Neutrophil (primary cell): ENCODE results near the gene FGF12.

ENCODE experiments used
- H3K27ac ChIP-seq: fragments of 200-600 bp; sonication (generic); 2 replicates; pipeline ENCODE4 v1.5.1; 2016; ENCODE audit warnings: mild to moderate bottlenecking, moderate library complexity
- H3K27me3 ChIP-seq: fragments of 200-600 bp; sonication (generic); 2 replicates; pipeline ENCODE4 v1.6.0; 2016; ENCODE audit warnings: mild to moderate bottlenecking
- H3K36me3 ChIP-seq: fragments of 200-600 bp; sonication (generic); 2 replicates; pipeline ENCODE4 v1.5.1; 2017
- H3K4me1 ChIP-seq, 2 experiments: fragments of 200-600 bp in 1 of 2; sonication (generic) in 1 of 2; 1 replicate in 1 of 2; 2 replicates in 1 of 2; pipeline versions ENCODE4 v1.5.1 to v1.6.1; 2013 to 2016; ENCODE audit warnings: low read depth in 1 of 2, low read length in 1 of 2, mild to moderate bottlenecking in 1 of 2, moderate library complexity in 1 of 2; ENCODE audit not compliant: control insufficient read depth in 1 of 2, insufficient read depth in 1 of 2
- H3K4me3 ChIP-seq, 2 experiments: fragments of 200-600 bp in 1 of 2; sonication (generic) in 1 of 2; 1 replicate in 1 of 2; 2 replicates in 1 of 2; pipeline ENCODE4 v1.5.1; 2013 to 2016; ENCODE audit warnings: low read depth in 1 of 2, low read length in 1 of 2, mild to moderate bottlenecking in 1 of 2, moderate library complexity in 1 of 2
- H3K9me3 ChIP-seq: fragments of 200-600 bp; sonication (generic); 2 replicates; pipeline ENCODE4 v1.5.1; 2016
- CTCF ChIP-seq: fragments of 200-600 bp; sonication (generic); IDR thresholded peaks from 2 replicates; pipeline ENCODE4 v1.5.1; 2016; ENCODE audit warnings: antibody characterized with exemption

The FGF12 gene

GRCh38 chr3:192639987-192640386, 87.4 kb downstream of the FGF12 start:
- Histone ChIP-seq H3K36me3 (no peaks in the 10 kb centered on the region), H3K4me1 (no peaks in the 10 kb centered on the region), H3K27ac (no peak overlapping the region), H3K27me3 (no peaks in the 10 kb centered on the region), H3K9me3 (no peaks in the 10 kb centered on the region), H3K4me3 (no peak overlapping the region)
- TF ChIP-seq CTCF, result no peak

DNA sequence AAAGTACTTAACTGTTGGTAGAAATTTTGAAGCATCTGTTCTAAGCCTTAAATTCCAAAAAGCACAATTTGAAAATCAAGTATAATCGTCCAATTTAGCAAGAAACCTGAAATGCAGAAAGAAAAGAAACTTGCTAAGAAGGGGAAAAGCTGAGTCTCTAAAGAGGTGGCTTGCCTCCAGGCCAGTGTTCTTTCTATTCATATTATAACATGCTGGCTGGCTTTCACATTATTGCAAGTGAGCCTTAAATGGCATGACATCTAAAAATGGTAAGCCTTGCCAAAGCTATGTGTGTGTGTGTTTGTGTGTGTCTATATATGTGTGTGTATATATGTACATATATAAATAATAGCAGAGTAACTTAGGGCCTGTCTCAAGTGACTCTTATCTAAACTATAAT, 89.5 kb downstream of the FGF12 start:
- Histone ChIP-seq H3K27me3 (no peaks in the 10 kb centered on the region), H3K9me3 (no peaks in the 10 kb centered on the region), H3K27ac (no peak overlapping the region), H3K36me3 (no peaks in the 10 kb centered on the region), H3K4me1 (no peaks in the 10 kb centered on the region), H3K4me3 (no peak overlapping the region)
- TF ChIP-seq CTCF, result no peak

- H3K36me3 ChIP-seq, result no peaks in the 10 kb centered on the region
- H3K9me3 ChIP-seq, result no peaks in the 10 kb centered on the region
- no peaks in the 10 kb centered on the region for H3K4me1 ChIP-seq
- TF ChIP-seq CTCF, result no peak
- no peak overlapping the region for H3K4me3 ChIP-seq
- no peak overlapping the region for H3K27ac ChIP-seq
- no peaks in the 10 kb centered on the region for H3K27me3 ChIP-seq
Measured at GRCh38 chr3:192636517-192637444, 90.6 kb downstream of the FGF12 start.

- no peak for TF ChIP-seq CTCF
- Histone ChIP-seq H3K4me1 (no peaks in the 10 kb centered on the region), H3K27me3 (no peaks in the 10 kb centered on the region), H3K4me3 (no peak overlapping the region), H3K9me3 (no peaks in the 10 kb centered on the region), H3K27ac (no peak overlapping the region), H3K36me3 (no peaks in the 10 kb centered on the region)
Measured at GRCh38 chr3:192629429-192629828, 97.9 kb downstream of the FGF12 start.

- Histone ChIP-seq H3K9me3 (no peaks in the 10 kb centered on the region), H3K4me3 (no peak overlapping the region), H3K4me1 (no peaks in the 10 kb centered on the region), H3K27ac (no peak overlapping the region), H3K27me3 (no peaks in the 10 kb centered on the region), H3K36me3 (no peaks in the 10 kb centered on the region)
- TF ChIP-seq CTCF, result no peak
Measured at GRCh38 chr3:192621909-192622308, 105.4 kb downstream of the FGF12 start.
